ENCODE results near the gene PTTG1IP. TPM values are rescaled to one million over a fixed set of nuclear protein-coding genes. Genes with fewer than 3 reads are reported as not detected.

Gene PTTG1IP
- total RNA-seq, 2 donors from 2014 or later = 301 to 351 TPM

- no peak for TF ChIP-seq CTCF (IDR thresholded peaks at IDR 0.05)
- Histone ChIP-seq H3K27ac (no peak overlapping the region), H3K36me3 (peaks cover 80% of the 10 kb centered on the region), H3K4me3 (no peak overlapping the region), H3K27me3 (replicated peaks; ENCODE audit: insufficient read depth) (no peaks in the 10 kb centered on the region), H3K4me1 (ENCODE audit: control insufficient read depth in 1 of 2, low read depth in 2 of 2) (no peaks in the 10 kb centered on the region), H3K9me3 (no peaks in the 10 kb centered on the region)
- DNase-seq (ENCODE audit: low spot score) (no peak), ATAC-seq (ENCODE audit: insufficient number of reproducible peaks, low FRiP score, low read depth) (no peak)
These were observed 17.9 kb downstream of the PTTG1IP start for GRCh38 chr21:44855572-44855971.

DNA sequence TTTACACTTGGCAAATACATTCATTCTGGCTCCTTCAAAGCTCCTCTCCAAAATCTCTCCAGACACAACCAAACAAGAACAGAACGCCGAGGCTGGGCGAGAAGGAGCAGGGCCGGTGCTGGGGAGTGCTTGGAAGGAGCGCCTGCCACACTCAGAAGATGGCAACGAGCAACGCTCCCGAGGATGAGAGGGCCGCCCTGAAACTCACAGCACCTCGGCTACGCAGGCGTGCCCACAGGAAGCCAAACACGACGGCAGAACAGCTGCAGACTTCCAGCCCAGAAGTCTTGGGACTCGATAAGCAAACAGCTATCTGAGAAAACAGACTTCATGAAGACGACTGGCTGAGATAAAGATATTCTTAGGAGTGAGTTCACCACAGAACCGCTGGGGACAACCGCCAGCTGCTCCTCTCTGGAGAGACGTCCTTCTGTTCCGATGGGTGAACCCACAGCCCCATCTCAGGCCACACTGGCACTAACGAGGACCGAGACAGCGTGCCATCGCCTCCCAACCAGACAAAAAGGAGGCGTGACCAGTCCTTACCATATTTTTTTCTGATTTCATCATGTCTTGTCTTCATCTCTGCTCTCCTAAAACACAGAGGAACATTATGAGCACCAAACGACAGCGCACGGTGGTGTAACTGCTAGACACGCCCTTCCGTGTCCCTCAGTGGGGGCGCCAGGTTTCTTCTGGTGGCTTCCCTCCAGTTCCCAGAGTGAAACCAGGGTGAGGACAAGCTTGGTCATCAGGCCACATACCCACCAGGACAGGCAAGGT, 18.6 kb downstream of the PTTG1IP start:
- ATAC-seq (ENCODE audit: insufficient number of reproducible peaks, low FRiP score, low read depth) (no peak), DNase-seq (ENCODE audit: low spot score) (no peak)
- no peaks in the 10 kb centered on the region for H3K9me3 ChIP-seq
- H3K36me3 ChIP-seq = peaks cover 83% of the 10 kb centered on the region
- no peak overlapping the region for H3K27ac ChIP-seq
- H3K4me3 ChIP-seq = no peak overlapping the region
- no peaks in the 10 kb centered on the region for H3K4me1 ChIP-seq (ENCODE audit: control insufficient read depth in 1 of 2, low read depth in 2 of 2)
- H3K27me3 ChIP-seq (replicated peaks; ENCODE audit: insufficient read depth) = no peaks in the 10 kb centered on the region
- no peak for TF ChIP-seq CTCF (IDR thresholded peaks at IDR 0.05)

DNA sequence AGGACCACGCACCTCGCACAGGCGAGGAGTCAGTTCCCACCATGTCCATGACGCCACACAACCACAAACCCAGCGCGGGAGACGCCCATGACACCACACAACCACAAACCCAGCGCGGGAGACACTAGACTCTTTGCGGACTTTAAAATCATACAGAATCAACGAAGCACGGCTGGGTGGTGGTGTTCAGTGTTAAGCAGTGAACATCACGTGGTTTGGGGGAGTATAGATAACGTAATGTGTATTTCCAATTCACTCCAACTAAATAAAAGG, 19.2 kb downstream of the PTTG1IP start:
- H3K27me3 ChIP-seq (replicated peaks; ENCODE audit: insufficient read depth) = no peaks in the 10 kb centered on the region
- peaks cover 85% of the 10 kb centered on the region for H3K36me3 ChIP-seq
- H3K4me3 ChIP-seq = no peak overlapping the region
- no peak overlapping the region for H3K27ac ChIP-seq
- no peak for ATAC-seq (ENCODE audit: insufficient number of reproducible peaks, low FRiP score, low read depth)
- H3K9me3 ChIP-seq = no peaks in the 10 kb centered on the region
- no peak for DNase-seq (ENCODE audit: low spot score)
- no peak for TF ChIP-seq CTCF (IDR thresholded peaks at IDR 0.05)
- H3K4me1 ChIP-seq (ENCODE audit: control insufficient read depth in 1 of 2, low read depth in 2 of 2) = no peaks in the 10 kb centered on the region

GRCh38 chr21:44853601-44854390, 19.7 kb downstream of the PTTG1IP start:
- Histone ChIP-seq H3K4me3 (no peak overlapping the region), H3K27me3 (replicated peaks; ENCODE audit: insufficient read depth) (no peaks in the 10 kb centered on the region), H3K27ac (no peak overlapping the region), H3K4me1 (ENCODE audit: control insufficient read depth in 1 of 2, low read depth in 2 of 2) (no peaks in the 10 kb centered on the region), H3K9me3 (no peaks in the 10 kb centered on the region), H3K36me3 (peaks cover 84% of the 10 kb centered on the region)
- ATAC-seq (ENCODE audit: insufficient number of reproducible peaks, low FRiP score, low read depth) (no peak), DNase-seq (ENCODE audit: low spot score) (no peak)
- no peak for TF ChIP-seq CTCF (IDR thresholded peaks at IDR 0.05)

GRCh38 chr21:44850905-44851657, 22.4 kb downstream of the PTTG1IP start:
- Histone ChIP-seq H3K36me3 (peaks cover 68% of the 10 kb centered on the region), H3K4me3 (no peak overlapping the region), H3K27me3 (replicated peaks; ENCODE audit: insufficient read depth) (no peaks in the 10 kb centered on the region), H3K4me1 (ENCODE audit: control insufficient read depth in 1 of 2, low read depth in 2 of 2) (peaks cover 8 to 11% of the 10 kb centered on the region in 2 donors), H3K9me3 (no peaks in the 10 kb centered on the region), H3K27ac (no peak overlapping the region)
- no peak for TF ChIP-seq CTCF (IDR thresholded peaks at IDR 0.05)
- DNase-seq (ENCODE audit: low spot score) (no peak), ATAC-seq (ENCODE audit: insufficient number of reproducible peaks, low FRiP score, low read depth) (no peak)
